ENCODE results near the gene FLRT1. TPM values are rescaled to one million over a fixed set of nuclear protein-coding genes. Genes with fewer than 3 reads are reported as not detected.
"Not testable (repeated sequence)": the region's sequence is repeated elsewhere in the genome, so short reads cannot be mapped to it uniquely, and the experiment has no call there.

The FLRT1 gene
- total RNA-seq, 1 donor from 2014 or later = 0.26 TPM

DNA sequence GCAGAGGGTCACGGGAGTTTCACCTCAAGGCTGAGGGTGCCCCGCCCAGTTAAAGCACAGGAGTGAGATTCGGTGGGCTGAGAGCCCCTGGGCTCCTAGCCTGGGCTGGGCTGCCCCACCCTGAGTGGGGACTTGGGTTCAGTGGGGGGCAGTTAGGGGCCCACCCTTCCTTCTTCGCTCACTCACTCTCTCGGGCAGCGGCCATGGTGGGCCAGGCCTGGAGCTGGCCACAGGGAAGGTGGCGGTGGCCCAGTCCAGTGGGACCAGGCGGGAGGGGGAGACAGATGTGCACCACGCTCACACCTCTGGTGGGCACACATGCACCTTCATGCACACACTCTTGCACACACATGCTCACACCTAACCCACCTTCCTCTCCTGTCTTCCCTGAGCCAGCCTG is 6.1 kb downstream of the FLRT1 start:
- FAIRE-seq (no peak), DNase-seq (ENCODE audit: low read depth) (no peak)
- H3K36me3 ChIP-seq (ENCODE audit: control insufficient read depth, insufficient read depth, low read length) = no peaks in the 10 kb centered on the region
- TF ChIP-seq, protein P1, sequence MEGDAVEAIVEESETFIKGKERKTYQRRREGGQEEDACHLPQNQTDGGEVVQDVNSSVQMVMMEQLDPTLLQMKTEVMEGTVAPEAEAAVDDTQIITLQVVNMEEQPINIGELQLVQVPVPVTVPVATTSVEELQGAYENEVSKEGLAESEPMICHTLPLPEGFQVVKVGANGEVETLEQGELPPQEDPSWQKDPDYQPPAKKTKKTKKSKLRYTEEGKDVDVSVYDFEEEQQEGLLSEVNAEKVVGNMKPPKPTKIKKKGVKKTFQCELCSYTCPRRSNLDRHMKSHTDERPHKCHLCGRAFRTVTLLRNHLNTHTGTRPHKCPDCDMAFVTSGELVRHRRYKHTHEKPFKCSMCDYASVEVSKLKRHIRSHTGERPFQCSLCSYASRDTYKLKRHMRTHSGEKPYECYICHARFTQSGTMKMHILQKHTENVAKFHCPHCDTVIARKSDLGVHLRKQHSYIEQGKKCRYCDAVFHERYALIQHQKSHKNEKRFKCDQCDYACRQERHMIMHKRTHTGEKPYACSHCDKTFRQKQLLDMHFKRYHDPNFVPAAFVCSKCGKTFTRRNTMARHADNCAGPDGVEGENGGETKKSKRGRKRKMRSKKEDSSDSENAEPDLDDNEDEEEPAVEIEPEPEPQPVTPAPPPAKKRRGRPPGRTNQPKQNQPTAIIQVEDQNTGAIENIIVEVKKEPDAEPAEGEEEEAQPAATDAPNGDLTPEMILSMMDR (IDR thresholded peaks at IDR 0.05; ENCODE audit: insufficient read depth, low read length, severe bottlenecking) = no peak
- peaks cover 6% of the 10 kb centered on the region for H3K27me3 ChIP-seq (ENCODE audit: control insufficient read depth, insufficient read depth, low read length)
- no peak overlapping the region for H3K4me3 ChIP-seq (ENCODE audit: low read depth, low read length)

DNA sequence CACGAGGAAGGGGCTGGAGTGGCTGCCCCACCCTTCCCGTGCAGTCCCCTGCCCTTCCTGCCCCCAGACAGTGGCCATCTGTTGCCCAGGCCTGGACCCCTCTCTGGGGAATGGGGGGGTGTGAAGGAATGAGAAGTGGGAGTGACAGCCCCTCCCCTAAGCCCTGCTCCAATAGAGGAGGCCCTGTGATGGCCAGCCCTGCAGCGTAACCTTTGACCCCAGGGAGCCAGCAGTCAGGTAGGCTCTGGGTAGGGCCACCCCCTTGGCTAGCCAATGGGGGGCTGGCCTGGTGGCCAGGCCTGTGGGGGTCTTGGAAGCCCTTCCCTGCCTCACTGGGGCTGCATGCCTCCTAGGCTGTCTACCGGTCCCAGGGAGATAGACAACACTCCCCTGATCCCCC is 6.6 kb downstream of the FLRT1 start:
- FAIRE-seq (no peak), DNase-seq (ENCODE audit: low read depth) (no peak)
- H3K36me3 ChIP-seq (ENCODE audit: control insufficient read depth, insufficient read depth, low read length) = no peaks in the 10 kb centered on the region
- TF ChIP-seq, protein P1 (IDR thresholded peaks at IDR 0.05; ENCODE audit: insufficient read depth, low read length, severe bottlenecking) = no peak
- peaks cover 4% of the 10 kb centered on the region for H3K27me3 ChIP-seq (ENCODE audit: control insufficient read depth, insufficient read depth, low read length)
- no peak overlapping the region for H3K4me3 ChIP-seq (ENCODE audit: low read depth, low read length)

DNA sequence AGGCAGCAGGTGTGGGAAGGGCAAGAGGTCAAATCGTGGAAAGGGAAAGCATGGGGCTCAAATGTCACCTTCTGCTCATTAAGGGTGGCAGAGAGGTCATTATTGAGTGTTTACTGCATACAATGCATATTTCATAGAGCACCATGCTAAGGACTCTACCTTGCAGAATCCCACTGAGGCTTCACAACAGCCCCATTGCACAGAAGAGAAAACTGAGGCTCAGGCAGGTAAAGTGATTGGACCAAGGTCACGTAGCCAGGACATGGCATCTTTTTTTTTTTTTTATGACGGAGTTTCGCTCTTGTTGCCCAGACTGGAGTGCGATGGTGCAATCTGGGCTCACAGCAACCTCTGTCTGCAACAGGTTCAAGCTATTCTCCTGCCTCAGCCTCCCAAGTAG is 7.8 kb downstream of the FLRT1 start:
- FAIRE-seq = no peak
- no peak overlapping the region for H3K4me3 ChIP-seq (ENCODE audit: low read depth, low read length)
- H3K36me3 ChIP-seq (ENCODE audit: control insufficient read depth, insufficient read depth, low read length) = no peaks in the 10 kb centered on the region
- TF ChIP-seq, protein P1 (IDR thresholded peaks at IDR 0.05; ENCODE audit: insufficient read depth, low read length, severe bottlenecking) = no peak
- peaks cover 1% of the 10 kb centered on the region for H3K27me3 ChIP-seq (ENCODE audit: control insufficient read depth, insufficient read depth, low read length)
- DNase-seq (ENCODE audit: low read depth) = no peak

DNA sequence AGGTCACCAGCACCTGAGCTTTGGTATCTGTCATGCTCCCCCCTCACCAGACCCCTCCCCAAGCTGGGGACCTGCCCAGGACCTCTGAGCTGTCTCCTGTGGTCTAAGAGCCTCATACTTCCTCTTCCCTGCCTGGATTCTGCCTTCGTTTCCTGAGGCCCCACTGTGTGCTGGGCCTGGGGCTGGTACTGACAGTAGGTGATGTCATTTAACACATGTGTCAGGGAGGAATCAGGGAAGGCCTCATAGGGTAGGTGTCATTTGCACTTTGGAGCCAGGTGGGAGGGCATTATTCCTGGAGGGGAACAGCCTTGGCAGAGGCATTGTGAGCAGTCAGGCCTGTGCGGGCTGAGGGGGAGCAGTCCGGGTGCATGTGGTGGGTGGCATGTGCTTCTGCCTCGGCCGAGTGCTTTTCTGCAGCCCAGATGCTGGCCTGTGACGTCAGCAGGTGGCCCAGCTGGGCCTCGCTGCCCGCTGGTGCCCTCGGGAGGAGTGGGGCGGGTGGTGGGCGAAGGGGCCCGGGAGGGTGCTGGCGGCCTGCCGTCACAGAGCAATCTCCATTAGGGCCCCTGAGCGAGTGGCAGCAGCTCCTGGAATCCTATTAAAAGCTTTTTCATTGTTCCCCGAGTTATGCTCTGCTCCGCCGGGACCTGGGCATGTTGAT is 9.1 kb downstream of the FLRT1 start:
- Histone ChIP-seq H3K4me3 (ENCODE audit: low read depth, low read length) (no peak overlapping the region), H3K27me3 (ENCODE audit: control insufficient read depth, insufficient read depth, low read length) (peaks cover 1% of the 10 kb centered on the region), H3K36me3 (ENCODE audit: control insufficient read depth, insufficient read depth, low read length) (no peaks in the 10 kb centered on the region)
- peak; percentile 7 for FAIRE-seq
- TF ChIP-seq, protein P1 (IDR thresholded peaks at IDR 0.05; ENCODE audit: insufficient read depth, low read length, severe bottlenecking) = no peak
- DNase-seq (ENCODE audit: low read depth) = no peak

DNA sequence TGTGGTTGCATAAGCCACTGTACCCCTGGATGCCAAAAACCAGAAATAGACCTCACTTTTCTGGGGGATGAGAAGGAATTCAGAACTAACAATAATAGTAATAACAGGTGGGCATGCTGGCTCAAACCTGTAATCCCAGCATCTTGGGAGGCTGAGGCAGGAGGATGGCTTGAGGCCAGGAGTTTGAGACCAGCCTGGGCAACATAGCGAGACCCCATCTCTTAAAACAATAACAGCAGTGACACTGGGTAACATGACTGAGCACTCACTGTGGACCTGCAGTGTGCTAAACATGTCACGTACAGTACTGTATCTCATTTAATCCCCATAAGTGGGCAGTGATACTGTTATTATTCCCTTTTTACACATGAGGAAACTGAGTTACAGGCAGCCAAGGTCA is 10.0 kb downstream of the FLRT1 start:
- DNase-seq (ENCODE audit: low read depth) = no peak
- no peaks in the 10 kb centered on the region for H3K36me3 ChIP-seq (ENCODE audit: control insufficient read depth, insufficient read depth, low read length)
- H3K4me3 ChIP-seq (ENCODE audit: low read depth, low read length) = no peak overlapping the region
- no peak for FAIRE-seq
- peaks cover 1% of the 10 kb centered on the region for H3K27me3 ChIP-seq (ENCODE audit: control insufficient read depth, insufficient read depth, low read length)
- TF ChIP-seq, protein P1 (IDR thresholded peaks at IDR 0.05; ENCODE audit: insufficient read depth, low read length, severe bottlenecking) = no peak

DNA sequence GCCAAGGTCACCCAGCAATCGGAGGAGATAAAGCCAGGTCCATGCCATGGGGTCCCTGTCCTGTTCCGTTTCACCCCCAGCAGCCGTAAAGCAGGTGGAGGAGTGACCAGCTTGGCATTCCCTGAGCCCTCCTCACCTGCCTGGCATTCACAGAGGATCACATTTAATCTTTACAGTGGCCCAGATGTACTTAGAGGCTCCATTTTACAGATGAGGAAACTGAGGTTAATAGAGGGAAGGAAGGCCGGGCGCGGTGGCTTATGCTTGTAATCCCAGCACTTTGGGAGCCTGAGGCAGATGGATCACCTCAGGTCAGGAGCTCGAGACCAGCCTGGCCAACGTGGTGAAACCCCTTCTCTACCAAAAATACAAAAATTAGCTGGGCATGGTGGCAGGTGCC is 11.6 kb downstream of the FLRT1 start:
- FAIRE-seq; DNase-seq (ENCODE audit: low read depth); H3K36me3 ChIP-seq (ENCODE audit: control insufficient read depth, insufficient read depth, low read length); H3K4me3 ChIP-seq (ENCODE audit: low read depth, low read length); H3K27me3 ChIP-seq (ENCODE audit: control insufficient read depth, insufficient read depth, low read length): not testable (repeated sequence)

Measured in bronchial epithelial cell (primary cell).